Skeletal muscle satellite cell (primary cell): Measurements from ENCODE around the gene MDM1.
A peak's percentile ranks its signal among the peaks of the same experiment; 100 is the strongest.

Experiments
- H3K27me3 ChIP-seq: 2 replicates; pipeline ENCODE4 v1.7.0; 2013; ENCODE audit warnings: low read length; ENCODE audit not compliant: control insufficient read depth, insufficient read depth
- H3K36me3 ChIP-seq: 2 replicates; pipeline ENCODE4 v1.7.0; 2013; ENCODE audit warnings: mild to moderate bottlenecking, control low read depth, low read length; ENCODE audit not compliant: insufficient read depth
- H3K4me1 ChIP-seq: 2 replicates; pipeline ENCODE4 v1.7.0; 2013; ENCODE audit warnings: low read length; ENCODE audit not compliant: control insufficient read depth, insufficient read depth
- H3K4me2 ChIP-seq: 2 replicates; pipeline ENCODE4 v1.7.0; 2013; ENCODE audit warnings: mild to moderate bottlenecking, low read length
- H3K4me3 ChIP-seq: 2 replicates; pipeline ENCODE4 v1.7.0; 2013; ENCODE audit warnings: low read length
- H3K9ac ChIP-seq: 2 replicates; pipeline ENCODE4 v1.7.0; 2013; ENCODE audit warnings: mild to moderate bottlenecking, low read depth, low read length, moderate library complexity
- H3K9me3 ChIP-seq: replicated peaks from 2 replicates; pipeline ENCODE4 v1.7.0; 2013; ENCODE audit warnings: mild to moderate bottlenecking, control low read depth, low read length

MDM1 gene

GRCh38 chr12:68334132-68334531 is 2.0 kb upstream of the MDM1 start:
- Histone ChIP-seq H3K4me3 (no peak overlapping the region), H3K4me2 (no peak overlapping the region), H3K9ac (no peak overlapping the region), H3K9me3 (no peaks in the 10 kb centered on the region), H3K36me3 (no peaks in the 10 kb centered on the region), H3K27me3 (peaks cover 17% of the 10 kb centered on the region), H3K4me1 (peaks cover 13% of the 10 kb centered on the region)

- peak overlapping the region; percentile 71 for H3K9ac ChIP-seq
- peak overlapping the region; percentile 80 for H3K4me3 ChIP-seq
- H3K36me3 ChIP-seq = no peaks in the 10 kb centered on the region
- H3K4me1 ChIP-seq = peaks cover 13% of the 10 kb centered on the region
- peaks cover 10% of the 10 kb centered on the region for H3K27me3 ChIP-seq
- no peaks in the 10 kb centered on the region for H3K9me3 ChIP-seq
- H3K4me2 ChIP-seq = peak overlapping the region; percentile 83
These were observed 817 bp upstream of the MDM1 start for GRCh38 chr12:68332728-68333630.

- H3K27me3 ChIP-seq = peaks cover 4% of the 10 kb centered on the region
- H3K4me1 ChIP-seq = peaks cover 13% of the 10 kb centered on the region
- H3K9me3 ChIP-seq = no peaks in the 10 kb centered on the region
- H3K4me3 ChIP-seq = peak overlapping the region; percentile 80
- no peaks in the 10 kb centered on the region for H3K36me3 ChIP-seq
- peak overlapping the region; percentile 81 for H3K9ac ChIP-seq
- H3K4me2 ChIP-seq = peak overlapping the region; percentile 94
These were observed 678 bp downstream of the MDM1 start for GRCh38 chr12:68331500-68331868.

GRCh38 chr12:68327896-68328295 is 4.3 kb downstream of the MDM1 start:
- H3K4me3 ChIP-seq = no peak overlapping the region
- no peak overlapping the region for H3K4me2 ChIP-seq
- no peaks in the 10 kb centered on the region for H3K27me3 ChIP-seq
- H3K36me3 ChIP-seq = no peaks in the 10 kb centered on the region
- no peaks in the 10 kb centered on the region for H3K9me3 ChIP-seq
- H3K4me1 ChIP-seq = peaks cover 13% of the 10 kb centered on the region
- no peak overlapping the region for H3K9ac ChIP-seq

GRCh38 chr12:68326716-68327115 is 5.4 kb downstream of the MDM1 start:
- no peaks in the 10 kb centered on the region for H3K27me3 ChIP-seq
- H3K9me3 ChIP-seq = no peaks in the 10 kb centered on the region
- H3K4me1 ChIP-seq = peaks cover 8% of the 10 kb centered on the region
- no peak overlapping the region for H3K4me2 ChIP-seq
- H3K9ac ChIP-seq = no peak overlapping the region
- H3K4me3 ChIP-seq = no peak overlapping the region
- no peaks in the 10 kb centered on the region for H3K36me3 ChIP-seq

- Histone ChIP-seq H3K4me2 (no peak overlapping the region), H3K9me3 (no peaks in the 10 kb centered on the region), H3K4me1 (peaks cover under 1% of the 10 kb centered on the region), H3K36me3 (no peaks in the 10 kb centered on the region), H3K27me3 (no peaks in the 10 kb centered on the region), H3K4me3 (no peak overlapping the region), H3K9ac (no peak overlapping the region)
These were observed 6.2 kb downstream of the MDM1 start for GRCh38 chr12:68325966-68326365.

GRCh38 chr12:68324531-68324930 is 7.6 kb downstream of the MDM1 start:
- no peaks in the 10 kb centered on the region for H3K36me3 ChIP-seq
- no peaks in the 10 kb centered on the region for H3K9me3 ChIP-seq
- no peak overlapping the region for H3K4me2 ChIP-seq
- H3K9ac ChIP-seq = no peak overlapping the region
- no peak overlapping the region for H3K4me3 ChIP-seq
- H3K27me3 ChIP-seq = no peaks in the 10 kb centered on the region
- H3K4me1 ChIP-seq = no peaks in the 10 kb centered on the region

GRCh38 chr12:68321140-68321539 is 11.0 kb downstream of the MDM1 start:
- no peaks in the 10 kb centered on the region for H3K9me3 ChIP-seq
- no peak overlapping the region for H3K4me3 ChIP-seq
- H3K4me1 ChIP-seq = no peaks in the 10 kb centered on the region
- H3K36me3 ChIP-seq = no peaks in the 10 kb centered on the region
- H3K4me2 ChIP-seq = no peak overlapping the region
- no peak overlapping the region for H3K9ac ChIP-seq
- no peaks in the 10 kb centered on the region for H3K27me3 ChIP-seq

GRCh38 chr12:68319988-68320623 is 12.1 kb downstream of the MDM1 start:
- Histone ChIP-seq H3K4me1 (no peaks in the 10 kb centered on the region), H3K27me3 (no peaks in the 10 kb centered on the region), H3K4me3 (no peak overlapping the region), H3K9me3 (no peaks in the 10 kb centered on the region), H3K4me2 (no peak overlapping the region), H3K9ac (no peak overlapping the region), H3K36me3 (no peaks in the 10 kb centered on the region)

GRCh38 chr12:68317047-68317667 is 15.0 kb downstream of the MDM1 start:
- H3K4me3 ChIP-seq = no peak overlapping the region
- no peak overlapping the region for H3K9ac ChIP-seq
- peaks cover 3% of the 10 kb centered on the region for H3K36me3 ChIP-seq
- no peaks in the 10 kb centered on the region for H3K4me1 ChIP-seq
- no peaks in the 10 kb centered on the region for H3K27me3 ChIP-seq
- no peak overlapping the region for H3K4me2 ChIP-seq
- no peaks in the 10 kb centered on the region for H3K9me3 ChIP-seq

GRCh38 chr12:68310370-68310769 is 21.8 kb downstream of the MDM1 start:
- no peaks in the 10 kb centered on the region for H3K9me3 ChIP-seq
- no peaks in the 10 kb centered on the region for H3K27me3 ChIP-seq
- peaks cover 26% of the 10 kb centered on the region for H3K4me1 ChIP-seq
- H3K4me2 ChIP-seq = no peak overlapping the region
- no peak overlapping the region for H3K9ac ChIP-seq
- no peak overlapping the region for H3K4me3 ChIP-seq
- H3K36me3 ChIP-seq = peaks cover 3% of the 10 kb centered on the region
